Activated CD4-positive, CD25-positive, alpha-beta regulatory T cell treated with anti-CD3 and anti-CD28 coated beads, Interleukin-2, amount 50 U/mL, for 16 hours (primary cell): ENCODE data around the gene LILRA2.
"Not testable (repeated sequence)": the region's sequence is repeated elsewhere in the genome, so short reads cannot be mapped to it uniquely, and the experiment has no call there.

ENCODE experiments used
- DNase-seq: peaks from one replicate; pipeline ENCODE4 v3.0.0-alpha.2; 2020; ENCODE audit warnings: low read depth, low spot score

Gene LILRA2

DNA sequence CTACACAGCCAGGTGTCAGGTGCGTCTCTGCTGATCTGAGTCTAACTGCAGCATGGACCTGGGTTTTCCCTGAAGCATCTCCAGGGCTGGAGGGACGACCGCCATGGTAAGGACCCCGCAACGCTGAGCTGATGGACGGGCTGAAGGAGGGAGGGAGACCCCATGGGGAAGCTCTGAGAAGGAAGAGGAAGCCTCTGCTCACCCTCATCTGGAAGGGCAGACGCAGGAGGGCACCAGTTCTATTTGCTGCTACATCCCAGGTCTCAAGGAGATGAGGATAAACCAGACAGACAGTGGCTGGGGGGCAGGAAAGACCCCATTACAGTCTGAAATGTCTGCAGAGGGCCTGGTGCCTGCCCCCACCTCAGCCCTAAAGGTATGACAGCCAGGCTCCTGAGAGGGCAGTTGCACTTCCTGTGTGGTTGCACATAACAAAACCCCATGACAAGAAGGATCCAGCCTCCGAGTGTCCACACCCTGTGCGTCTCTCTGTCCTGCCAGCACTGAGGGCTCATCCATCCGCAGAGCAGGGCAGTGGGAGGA, at the start of gene LILRA2:
LILRA2 (plus strand) TSS at position 461 of the 543 bp plus-strand sequence. CDS start 89 bp downstream, outside the sequence.
- no peak for DNase-seq

DNA sequence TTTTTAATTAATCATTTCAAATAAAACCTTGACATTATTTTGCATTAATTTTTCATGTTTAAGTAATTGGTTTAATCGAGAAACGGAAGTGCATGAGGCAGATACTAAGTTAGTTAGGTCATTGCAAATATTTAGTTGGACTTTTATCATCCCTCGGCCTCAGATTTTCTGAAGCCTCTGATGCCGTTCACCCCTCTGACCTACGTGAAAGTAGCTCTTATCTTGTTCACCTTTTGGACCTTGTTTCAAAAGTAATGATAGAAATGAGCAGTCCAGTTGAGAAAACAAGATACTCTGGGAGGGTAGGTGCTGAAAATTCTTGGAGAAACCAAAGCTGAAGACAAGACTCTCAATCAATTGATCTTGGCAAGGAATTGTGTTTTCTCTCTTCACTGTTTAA, 48.0 kb upstream of the LILRA2 start:
- DNase-seq: no peak

DNA sequence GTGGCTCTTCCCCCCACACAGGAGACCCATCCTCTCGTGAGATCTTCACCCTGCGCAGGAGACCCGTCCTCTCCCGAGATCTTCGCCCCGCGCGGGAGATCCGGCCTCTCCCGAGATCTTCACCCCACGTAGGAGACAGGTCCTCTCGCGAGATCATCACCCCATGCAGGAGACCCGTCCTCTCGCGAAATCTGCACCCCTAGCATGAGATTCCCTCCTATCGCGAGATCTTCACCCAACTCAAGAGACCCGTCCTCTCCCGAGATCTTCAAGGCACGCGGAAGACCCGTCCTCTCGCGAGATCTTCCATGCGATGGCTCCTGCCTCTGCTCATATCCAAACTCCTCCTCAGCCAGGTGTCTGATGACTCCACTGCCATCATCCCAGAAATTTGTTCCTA, 46.6 kb upstream of the LILRA2 start:
- DNase-seq: no peak

DNA sequence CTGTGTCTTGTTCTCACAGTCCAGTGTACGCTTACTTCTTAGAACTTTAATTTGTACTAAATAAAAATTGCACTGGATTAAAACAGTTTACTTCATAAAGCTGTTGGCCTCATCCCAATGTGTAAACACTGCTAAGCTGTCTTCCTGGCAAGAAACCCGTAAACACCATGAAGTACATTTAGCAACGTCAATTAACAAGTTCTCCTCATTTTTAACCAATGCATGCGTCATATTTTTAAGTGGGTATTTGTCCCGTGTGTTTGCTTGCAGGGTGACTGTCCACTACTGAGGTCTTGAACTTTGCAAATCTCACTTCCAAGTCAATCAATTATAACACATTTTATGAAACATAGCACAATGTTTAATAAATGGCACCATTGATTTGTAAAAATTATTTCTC, 42.7 kb upstream of the LILRA2 start:
- no peak for DNase-seq

GRCh38 chr19:54532528-54532927, 41.1 kb upstream of the LILRA2 start:
- DNase-seq: no peak

DNA sequence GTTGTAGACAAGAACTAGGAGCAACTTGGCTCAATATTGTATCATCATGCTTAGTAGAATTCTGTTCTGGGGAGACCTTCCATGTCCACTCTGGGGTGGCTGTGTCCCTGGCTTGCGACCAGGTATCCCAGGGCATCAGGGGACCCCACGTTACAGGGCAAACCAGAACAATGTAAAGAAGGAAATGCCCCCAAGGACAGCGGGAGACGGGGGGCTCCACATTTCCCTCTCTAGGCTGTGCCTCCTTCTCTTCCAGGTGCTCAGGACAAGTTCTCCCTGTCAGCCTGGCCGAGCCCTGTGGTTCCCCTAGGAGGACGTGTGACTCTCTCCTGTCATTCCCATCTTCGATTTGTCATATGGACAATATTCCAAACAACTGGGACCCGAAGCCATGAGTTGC, 40.1 kb upstream of the LILRA2 start:
- DNase-seq: no peak

- no peak for DNase-seq
Measured at GRCh38 chr19:54534156-54534555, 39.4 kb upstream of the LILRA2 start.

DNA sequence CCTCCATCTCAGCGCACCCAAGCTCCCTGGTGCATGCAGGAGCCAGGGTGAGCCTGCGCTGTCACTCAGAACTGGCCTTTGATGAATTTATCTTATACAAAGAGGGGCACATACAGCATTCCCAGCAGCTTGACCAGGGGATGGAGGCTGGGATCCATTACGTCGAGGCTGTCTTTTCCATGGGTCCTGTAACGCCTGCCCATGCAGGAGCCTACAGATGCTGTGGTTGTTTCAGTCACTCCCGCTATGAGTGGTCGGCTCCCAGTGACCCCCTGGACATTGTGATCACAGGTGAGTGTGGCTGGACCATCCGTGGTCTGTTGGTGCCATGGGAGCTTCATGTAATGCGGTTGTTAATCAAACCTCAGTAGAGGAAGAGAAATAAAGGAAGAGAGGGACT, 38.0 kb upstream of the LILRA2 start:
- DNase-seq: no peak

DNA sequence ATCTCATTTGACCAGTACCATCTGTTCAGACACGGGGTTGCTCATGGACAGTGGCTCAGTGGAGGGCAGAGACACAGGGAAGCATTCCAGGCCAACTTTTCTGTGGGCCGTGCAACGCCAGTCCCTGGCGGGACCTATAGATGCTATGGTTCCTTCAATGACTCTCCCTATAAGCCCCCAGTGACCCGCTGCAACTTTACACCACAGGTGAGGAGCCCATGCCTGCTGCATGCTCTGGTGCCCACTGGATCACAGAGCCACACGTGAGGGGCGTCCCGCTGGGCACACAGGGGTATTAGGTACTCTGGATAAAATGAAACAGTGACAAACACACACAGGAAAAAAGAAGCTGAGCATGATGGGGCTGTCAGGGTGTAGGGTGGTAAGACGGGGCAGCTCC, 36.6 kb upstream of the LILRA2 start:
- no peak for DNase-seq

- no peak for DNase-seq
Measured at GRCh38 chr19:54541712-54542111, 31.9 kb upstream of the LILRA2 start.

DNA sequence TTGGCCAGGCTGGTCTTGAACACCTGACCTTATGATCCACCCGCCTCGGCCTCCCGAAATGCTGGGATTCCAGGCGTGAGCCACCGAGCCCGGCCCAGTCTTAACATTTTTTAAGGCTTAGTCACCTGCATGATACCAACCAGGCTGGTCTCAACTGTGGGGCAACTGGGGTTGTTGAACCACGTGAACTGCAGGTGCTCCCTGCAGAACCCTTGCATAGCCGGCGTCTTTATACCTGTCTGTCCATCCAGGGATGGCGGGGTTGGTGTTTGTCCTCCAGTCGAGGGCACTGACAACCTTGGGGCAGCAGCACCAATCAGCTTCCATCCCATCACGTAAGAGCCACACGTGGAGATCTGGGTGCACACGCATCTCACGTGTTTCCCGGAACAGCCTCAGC, 24.8 kb upstream of the LILRA2 start:
- no peak for DNase-seq

DNA sequence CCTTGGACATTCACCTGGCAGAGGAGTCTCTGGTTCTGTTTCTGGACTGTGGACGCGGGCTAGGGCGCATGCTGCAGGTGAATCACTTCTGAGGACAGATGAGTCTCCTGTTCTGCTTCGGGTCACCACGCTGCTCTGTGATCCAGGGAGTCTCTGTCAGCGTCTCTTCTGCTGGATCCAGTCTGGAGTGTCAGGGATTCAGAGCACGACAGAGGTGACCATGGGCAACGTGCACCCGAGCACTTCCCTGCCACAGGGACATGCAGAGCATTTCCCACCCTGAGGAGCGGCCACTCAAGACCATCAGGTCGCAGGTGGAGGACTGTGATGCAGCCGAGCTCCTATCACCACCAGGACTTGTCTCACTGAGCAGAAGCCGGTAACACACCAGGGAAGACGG, 24.4 kb upstream of the LILRA2 start:
- DNase-seq: no peak

DNA sequence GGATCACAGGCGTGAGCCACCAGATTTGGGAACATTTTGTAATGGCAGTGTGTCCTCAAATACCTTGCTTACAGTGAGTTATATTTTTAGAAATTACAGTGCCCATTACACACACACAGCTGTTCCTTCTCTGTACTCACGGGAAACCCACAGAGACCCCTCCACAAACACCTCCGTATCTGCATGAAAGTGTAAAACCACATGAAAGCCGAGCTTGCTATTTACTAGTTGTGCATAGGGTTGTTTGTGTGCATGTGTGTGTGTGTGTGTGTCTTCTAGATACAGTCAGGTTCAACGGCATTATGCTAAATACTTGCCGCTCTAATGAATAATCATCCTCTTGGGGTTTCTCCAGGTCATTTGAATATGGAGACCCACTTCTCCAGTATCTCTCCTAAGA, 22.3 kb upstream of the LILRA2 start:
- DNase-seq: no peak

DNA sequence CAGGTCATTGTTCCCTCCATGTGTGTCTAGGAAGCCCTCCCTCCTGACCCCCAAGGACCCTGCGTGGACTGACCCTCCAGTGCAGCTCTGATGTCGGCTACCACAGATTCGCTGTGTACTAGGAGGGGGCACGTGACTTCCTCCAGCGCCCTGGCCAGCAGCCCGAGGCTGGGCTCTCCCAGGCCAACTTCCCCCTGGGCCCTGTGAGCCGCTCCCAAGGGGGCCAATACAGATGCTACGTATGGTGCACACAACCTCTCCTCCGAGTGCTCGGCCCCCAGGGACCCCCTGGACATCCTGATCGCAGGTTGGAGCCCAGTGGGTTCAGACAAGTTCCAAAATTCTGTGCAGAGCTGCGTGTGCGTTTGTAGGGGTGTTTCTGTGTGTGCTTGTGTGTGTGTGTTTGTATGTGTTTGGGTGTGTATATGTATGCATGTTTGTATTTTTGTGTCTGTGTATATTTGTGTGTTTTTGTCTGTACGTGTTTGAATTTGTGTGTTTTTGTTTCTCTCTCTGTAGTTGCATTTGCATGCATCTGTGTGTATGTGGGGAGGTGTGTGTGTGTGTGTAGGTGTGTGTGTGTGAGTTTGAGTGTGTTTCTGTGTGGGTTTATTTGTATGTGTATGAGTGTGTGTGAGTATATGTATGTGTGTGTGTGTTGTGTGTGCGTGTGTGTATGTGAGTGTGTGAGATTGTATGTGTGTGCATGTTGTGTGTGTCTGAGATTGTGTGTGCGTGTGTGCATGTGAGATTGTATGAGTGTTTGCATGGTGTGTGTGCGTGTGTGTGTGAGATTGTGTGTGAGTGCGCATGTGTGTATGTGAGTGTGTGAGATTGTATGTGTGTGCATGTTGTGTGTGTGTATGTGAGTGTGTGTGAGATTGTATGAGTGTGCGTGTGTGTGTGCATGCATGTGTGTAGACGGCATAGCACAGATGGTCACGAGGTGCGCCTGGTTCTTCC, 21.4 kb upstream of the LILRA2 start:
- no peak for DNase-seq

DNA sequence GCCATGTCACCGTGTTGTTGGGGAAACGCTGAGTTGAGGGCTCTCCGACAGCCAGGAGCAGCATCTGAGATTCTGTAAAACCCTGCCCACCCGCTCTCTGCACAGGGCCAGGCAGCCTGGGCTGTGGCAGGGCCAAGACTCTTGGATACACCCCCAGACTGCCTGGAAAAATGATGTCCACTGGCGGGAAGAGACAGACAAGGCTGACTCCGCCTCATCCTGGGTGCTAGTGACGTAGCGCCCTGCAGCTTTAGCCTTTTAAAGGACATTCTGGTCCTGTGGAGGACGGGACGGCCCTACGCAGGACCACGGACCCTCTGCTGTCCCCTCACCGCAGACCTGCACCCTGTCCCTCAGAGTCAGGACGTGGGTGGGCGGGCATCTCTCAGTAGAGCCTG, 20.7 kb upstream of the LILRA2 start:
- DNase-seq: no peak

GRCh38 chr19:54554006-54554405, 19.6 kb upstream of the LILRA2 start:
- no peak for DNase-seq

GRCh38 chr19:54554896-54555295, 18.7 kb upstream of the LILRA2 start:
- no peak for DNase-seq

DNA sequence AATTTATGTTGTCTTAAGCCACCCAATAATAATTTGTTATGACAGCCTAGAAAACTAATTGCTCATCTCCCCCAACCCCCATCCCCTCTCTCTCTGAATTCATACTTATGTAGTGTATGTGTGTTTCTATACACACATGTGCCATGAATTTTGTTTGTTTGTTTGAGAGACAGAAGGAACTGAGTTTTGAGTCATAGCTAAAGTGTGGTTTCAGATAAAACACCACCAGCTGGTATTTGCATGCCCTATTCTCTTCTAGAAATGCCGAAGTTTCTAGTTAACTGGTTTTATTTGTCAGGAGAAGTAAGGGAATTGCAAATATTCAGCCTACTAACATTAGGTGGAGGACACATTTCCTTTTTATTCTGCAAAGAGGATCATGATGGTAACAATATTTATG, 17.4 kb upstream of the LILRA2 start:
- DNase-seq: no peak

- no peak for DNase-seq
Measured at GRCh38 chr19:54558339-54558738, 15.3 kb upstream of the LILRA2 start.

GRCh38 chr19:54560881-54561385, 12.7 kb upstream of the LILRA2 start:
- DNase-seq: no peak

GRCh38 chr19:54561840-54562239, 11.8 kb upstream of the LILRA2 start:
- DNase-seq: no peak

GRCh38 chr19:54563206-54563605, 10.4 kb upstream of the LILRA2 start:
- DNase-seq: not testable (repeated sequence)

DNA sequence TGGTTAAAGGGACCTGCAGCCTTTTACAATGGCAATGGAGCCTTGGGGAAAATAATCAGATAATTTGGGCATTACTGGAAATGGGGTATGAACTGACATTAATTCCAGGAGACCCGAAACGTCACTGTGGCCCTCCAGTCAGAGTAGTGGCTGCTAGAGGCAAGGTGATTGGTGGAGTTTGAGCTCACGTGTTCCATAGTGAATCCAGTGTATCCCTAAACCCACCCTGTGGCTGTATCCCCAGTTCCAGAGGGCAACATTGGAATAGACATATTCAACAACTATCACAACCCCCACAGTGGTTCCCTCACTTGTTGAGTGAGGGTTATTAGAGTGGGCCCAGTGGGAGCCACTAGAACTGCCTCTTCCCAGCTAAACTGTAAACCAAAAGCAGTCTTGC, 3.3 kb upstream of the LILRA2 start:
- no peak for DNase-seq
